ENCODE data around the gene EYA4. TPM values are rescaled to one million over a fixed set of nuclear protein-coding genes. Genes with fewer than 3 reads are reported as not detected.

EYA4 gene
- total RNA-seq, 4 donors from 2014 or later: 1.4 to 3.1 (median 1.6) TPM

- H3K27me3 ChIP-seq: peaks cover 78% of the 10 kb centered on the region
- H3K4me1 ChIP-seq: peaks cover 0 to 31% (median 18%) of the 10 kb centered on the region in 3 donors
- TF ChIP-seq POLR2A (IDR thresholded peaks at IDR 0.05) (no peak), EP300 (IDR thresholded peaks at IDR 0.05) (no peak), CTCF (IDR thresholded peaks at IDR 0.05) (no peak), POLR2AphosphoS5 (IDR thresholded peaks at IDR 0.05) (no peak)
- H3K36me3 ChIP-seq: no peaks in the 10 kb centered on the region
- no peak overlapping the region for H3K4me3 ChIP-seq
- no peak overlapping the region for H3K27ac ChIP-seq
- WGBS, 2 donors (ENCODE audit: low coverage in 1 of 2): 24 to 54% methylated on average over 1 of the region's 1 CpG
- no peaks in the 10 kb centered on the region for H3K9me3 ChIP-seq
- no peak for ATAC-seq
Measured at GRCh38 chr6:133245007-133245406, 3.9 kb downstream of the EYA4 start.

- no peak overlapping the region for H3K27ac ChIP-seq
- no peak for ATAC-seq
- H3K9me3 ChIP-seq: no peaks in the 10 kb centered on the region
- TF ChIP-seq POLR2AphosphoS5 (IDR thresholded peaks at IDR 0.05) (no peak), CTCF (IDR thresholded peaks at IDR 0.05) (no peak), POLR2A (IDR thresholded peaks at IDR 0.05) (no peak), EP300 (IDR thresholded peaks at IDR 0.05) (no peak)
- no peaks in the 10 kb centered on the region for H3K36me3 ChIP-seq
- H3K4me1 ChIP-seq: peaks cover 0 to 30% (median 18%) of the 10 kb centered on the region in 3 donors
- peaks cover 75% of the 10 kb centered on the region for H3K27me3 ChIP-seq
- WGBS, 2 donors (ENCODE audit: low coverage in 1 of 2): 58 to 59% methylated on average over 2 of the region's 2 CpGs
- H3K4me3 ChIP-seq: no peak overlapping the region
Measured at GRCh38 chr6:133245422-133245903, 4.3 kb downstream of the EYA4 start.

DNA sequence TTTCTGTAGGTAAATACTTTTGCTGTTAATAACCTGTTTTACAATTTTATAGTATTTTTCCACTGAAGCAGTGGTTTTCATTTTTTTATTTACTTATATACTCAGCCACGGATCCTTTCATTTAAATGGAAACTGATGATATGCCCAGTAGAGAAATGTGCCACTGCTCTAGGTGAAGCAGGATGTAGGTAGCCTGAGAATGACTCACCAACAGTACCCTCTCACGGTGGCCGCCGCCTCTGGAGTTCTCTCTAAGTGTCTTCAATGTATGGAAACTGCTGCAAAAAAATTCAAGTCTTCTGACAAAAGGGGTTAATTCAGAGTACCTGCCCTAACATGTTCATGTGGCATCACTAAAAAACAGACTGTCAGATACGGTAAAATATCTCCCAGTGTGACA lies 6.4 kb downstream of the EYA4 start:
- Histone ChIP-seq H3K4me3 (no peak overlapping the region), H3K27me3 (peaks cover 62% of the 10 kb centered on the region), H3K4me1 (peaks cover 0 to 8% (median 2%) of the 10 kb centered on the region in 3 donors), H3K9me3 (no peaks in the 10 kb centered on the region), H3K36me3 (no peaks in the 10 kb centered on the region), H3K27ac (no peak overlapping the region)
- WGBS, 2 donors (ENCODE audit: low coverage in 1 of 2): 83 to 87% methylated on average over 3 to 5 of the region's 5 CpGs
- no peak for TF ChIP-seq CTCF (IDR thresholded peaks at IDR 0.05)
- TF ChIP-seq POLR2A (IDR thresholded peaks at IDR 0.05): no peak
- no peak for TF ChIP-seq POLR2AphosphoS5 (IDR thresholded peaks at IDR 0.05)
- no peak for TF ChIP-seq EP300 (IDR thresholded peaks at IDR 0.05)
- no peak for ATAC-seq

DNA sequence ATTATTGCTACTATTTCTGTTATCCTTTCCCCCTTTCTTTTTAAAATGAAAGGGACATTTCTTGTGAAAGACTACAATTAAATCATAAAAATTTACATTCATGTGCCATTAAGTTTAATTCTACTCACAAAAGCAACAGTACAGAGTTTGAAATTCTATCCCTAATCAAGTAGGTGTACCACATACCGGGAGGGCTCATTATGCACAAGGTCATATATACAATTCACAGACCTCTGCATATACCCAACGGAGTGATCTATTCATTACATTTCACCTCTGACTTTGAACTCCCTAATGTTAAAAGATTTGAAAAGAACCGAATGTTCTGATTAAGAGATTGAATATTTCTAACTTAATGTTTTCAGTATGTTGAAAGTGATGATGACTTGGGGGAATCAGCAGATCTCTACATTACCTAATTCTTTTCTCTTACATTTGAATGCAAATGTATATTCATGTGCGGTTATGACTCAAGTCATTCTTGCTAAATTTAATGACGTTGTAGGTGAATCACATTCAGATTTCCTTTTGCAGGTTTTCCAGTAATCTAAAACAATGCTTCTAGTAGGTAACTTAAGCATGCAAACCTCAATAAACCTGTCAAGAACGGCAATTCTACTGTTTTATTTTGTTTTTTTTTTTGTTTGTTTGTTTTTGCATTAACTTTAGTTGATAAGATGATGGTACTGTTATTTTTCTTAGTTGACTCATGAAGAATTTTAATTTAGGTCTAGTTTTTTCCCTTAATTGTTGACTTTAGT lies 7.3 kb downstream of the EYA4 start:
- ATAC-seq: no peak
- Histone ChIP-seq H3K27me3 (peaks cover 54% of the 10 kb centered on the region), H3K4me3 (no peak overlapping the region), H3K9me3 (no peaks in the 10 kb centered on the region), H3K27ac (no peak overlapping the region), H3K4me1 (peaks cover 0 to under 1% (median 0%) of the 10 kb centered on the region in 3 donors), H3K36me3 (no peaks in the 10 kb centered on the region)
- no peak for TF ChIP-seq POLR2AphosphoS5 (IDR thresholded peaks at IDR 0.05)
- TF ChIP-seq CTCF (IDR thresholded peaks at IDR 0.05): no peak
- no peak for TF ChIP-seq EP300 (IDR thresholded peaks at IDR 0.05)
- TF ChIP-seq POLR2A (IDR thresholded peaks at IDR 0.05): no peak
- 71 to 81% methylated on average over 6 of the region's 6 CpGs for WGBS, 2 donors (ENCODE audit: low coverage in 1 of 2)

DNA sequence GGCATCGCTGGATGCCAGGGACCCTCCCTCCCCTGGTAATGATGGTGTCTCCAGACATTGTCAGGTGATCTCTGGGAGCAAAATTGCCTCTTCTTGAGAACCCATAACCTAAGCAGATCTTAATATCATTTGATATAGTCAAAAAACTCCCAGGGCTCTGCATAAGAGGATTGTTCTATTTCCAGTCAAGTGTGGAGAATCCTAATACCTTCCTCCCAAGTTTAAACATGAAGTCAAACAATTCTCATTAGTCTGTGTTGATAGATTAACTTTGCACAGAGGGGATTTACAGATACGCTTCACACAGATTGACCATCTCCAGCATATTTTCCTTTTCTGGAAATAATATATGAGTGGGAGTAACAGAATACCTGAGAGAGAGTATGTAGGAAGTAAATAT lies 10.5 kb downstream of the EYA4 start:
- 93 to 94% methylated on average over 1 to 2 of the region's 2 CpGs for WGBS, 2 donors (ENCODE audit: low coverage in 1 of 2)
- Histone ChIP-seq H3K36me3 (no peaks in the 10 kb centered on the region), H3K9me3 (no peaks in the 10 kb centered on the region), H3K4me3 (no peak overlapping the region), H3K27me3 (peaks cover 30% of the 10 kb centered on the region), H3K4me1 (no peaks in the 10 kb centered on the region), H3K27ac (no peak overlapping the region)
- no peak for ATAC-seq
- TF ChIP-seq POLR2AphosphoS5 (IDR thresholded peaks at IDR 0.05): no peak
- no peak for TF ChIP-seq EP300 (IDR thresholded peaks at IDR 0.05)
- no peak for TF ChIP-seq CTCF (IDR thresholded peaks at IDR 0.05)
- no peak for TF ChIP-seq POLR2A (IDR thresholded peaks at IDR 0.05)
